ENCODE results near the gene GLRA1. TPM values are rescaled to one million over a fixed set of nuclear protein-coding genes. Genes with fewer than 3 reads are reported as not detected.

Gene GLRA1
- total RNA-seq: not detected in 2 replicates

- Histone ChIP-seq H3K36me3 (ENCODE audit: control insufficient read depth, insufficient read depth, low read length) (no peaks in the 10 kb centered on the region), H3K27me3 (ENCODE audit: control insufficient read depth, insufficient read depth, low read length) (peaks cover 8% of the 10 kb centered on the region), H3K4me3 (ENCODE audit: low read depth, low read length) (no peak within 1 kb of the TSS)
- TF ChIP-seq CTCF (IDR thresholded peaks at IDR 0.05; ENCODE audit: insufficient read depth, low read length, poor library complexity, severe bottlenecking): no peak
- no peak for DNase-seq (ENCODE audit: low read depth)
Observed at GRCh38 chr5:151924564-151925301, at the start of gene GLRA1. Gene GLRA1 (minus strand): TSS chr5:151924851. CDS start chr5:151924549, 302 bp downstream.

GRCh38 chr5:151970885-151971284 is 46.2 kb upstream of the GLRA1 start:
- Histone ChIP-seq H3K27me3 (ENCODE audit: control insufficient read depth, insufficient read depth, low read length) (no peaks in the 10 kb centered on the region), H3K4me3 (ENCODE audit: low read depth, low read length) (no peak overlapping the region), H3K36me3 (ENCODE audit: control insufficient read depth, insufficient read depth, low read length) (no peaks in the 10 kb centered on the region)
- no peak for DNase-seq (ENCODE audit: low read depth)
- TF ChIP-seq CTCF (IDR thresholded peaks at IDR 0.05; ENCODE audit: insufficient read depth, low read length, poor library complexity, severe bottlenecking): no peak

- no peaks in the 10 kb centered on the region for H3K36me3 ChIP-seq (ENCODE audit: control insufficient read depth, insufficient read depth, low read length)
- no peak overlapping the region for H3K4me3 ChIP-seq (ENCODE audit: low read depth, low read length)
- TF ChIP-seq CTCF (IDR thresholded peaks at IDR 0.05; ENCODE audit: insufficient read depth, low read length, poor library complexity, severe bottlenecking): no peak
- H3K27me3 ChIP-seq (ENCODE audit: control insufficient read depth, insufficient read depth, low read length): no peaks in the 10 kb centered on the region
- DNase-seq (ENCODE audit: low read depth): no peak
Observed at GRCh38 chr5:151967865-151968264, 43.2 kb upstream of the GLRA1 start.

GRCh38 chr5:151966046-151966445 is 41.4 kb upstream of the GLRA1 start:
- H3K36me3 ChIP-seq (ENCODE audit: control insufficient read depth, insufficient read depth, low read length): no peaks in the 10 kb centered on the region
- no peaks in the 10 kb centered on the region for H3K27me3 ChIP-seq (ENCODE audit: control insufficient read depth, insufficient read depth, low read length)
- H3K4me3 ChIP-seq (ENCODE audit: low read depth, low read length): no peak overlapping the region
- DNase-seq (ENCODE audit: low read depth): no peak
- no peak for TF ChIP-seq CTCF (IDR thresholded peaks at IDR 0.05; ENCODE audit: insufficient read depth, low read length, poor library complexity, severe bottlenecking)

GRCh38 chr5:151964471-151964870 is 39.8 kb upstream of the GLRA1 start:
- Histone ChIP-seq H3K4me3 (ENCODE audit: low read depth, low read length) (no peak overlapping the region), H3K36me3 (ENCODE audit: control insufficient read depth, insufficient read depth, low read length) (no peaks in the 10 kb centered on the region), H3K27me3 (ENCODE audit: control insufficient read depth, insufficient read depth, low read length) (no peaks in the 10 kb centered on the region)
- TF ChIP-seq CTCF (IDR thresholded peaks at IDR 0.05; ENCODE audit: insufficient read depth, low read length, poor library complexity, severe bottlenecking): no peak
- DNase-seq (ENCODE audit: low read depth): no peak

- Histone ChIP-seq H3K36me3 (ENCODE audit: control insufficient read depth, insufficient read depth, low read length) (no peaks in the 10 kb centered on the region), H3K4me3 (ENCODE audit: low read depth, low read length) (no peak overlapping the region), H3K27me3 (ENCODE audit: control insufficient read depth, insufficient read depth, low read length) (no peaks in the 10 kb centered on the region)
- no peak for DNase-seq (ENCODE audit: low read depth)
- no peak for TF ChIP-seq CTCF (IDR thresholded peaks at IDR 0.05; ENCODE audit: insufficient read depth, low read length, poor library complexity, severe bottlenecking)
Observed at GRCh38 chr5:151961557-151961956, 36.9 kb upstream of the GLRA1 start.
